Measurements from ENCODE around the gene EFNA1. TPM values are rescaled to one million over a fixed set of nuclear protein-coding genes. Genes with fewer than 3 reads are reported as not detected.

The EFNA1 gene
- total and polyA plus RNA-seq, 2 experiments from 2014 or later: 78.7 to 172 TPM

GRCh38 chr1:155108296-155108695, 19.4 kb upstream of the EFNA1 start:
- Histone ChIP-seq H3K9me2 (replicated peaks; ENCODE audit: insufficient read depth) (no peaks in the 10 kb centered on the region), H3K4me1 (ENCODE audit: insufficient read depth) (peaks cover 26% of the 10 kb centered on the region), H3K79me2 (no peaks in the 10 kb centered on the region), H3K9me3 (ENCODE audit: low read depth) (no peaks in the 10 kb centered on the region), H3K4me3 (no peak overlapping the region), H3K27ac (peak overlapping the region; percentile 91), H3K4me2 (no peak overlapping the region), H4K20me1 (ENCODE audit: insufficient read depth, poor library complexity, severe bottlenecking) (no peaks in the 10 kb centered on the region), H3K36me3 (replicated peaks; ENCODE audit: insufficient read depth, low read depth) (no peaks in the 10 kb centered on the region), H3K27me3 (no peaks in the 10 kb centered on the region), H2AFZ (no peak overlapping the region)
- no peak for DNase-seq (ENCODE audit: low spot score)
- WGBS (ENCODE audit: low lambda C conversion rate, missing lambda C conversion rate): 86% methylated on average over 5 of the region's 5 CpGs
- TF ChIP-seq EZH2phosphoT487 (IDR thresholded peaks at IDR 0.05; ENCODE audit: low read depth, severe bottlenecking, unreplicated experiment): no peak
- no peak for TF ChIP-seq EZH2 (IDR thresholded peaks at IDR 0.05; ENCODE audit: borderline replicate concordance)
- TF ChIP-seq CTCF (IDR thresholded peaks at IDR 0.05; ENCODE audit: poor library complexity): no peak

GRCh38 chr1:155110381-155110780, 17.3 kb upstream of the EFNA1 start:
- H3K4me2 ChIP-seq: no peak overlapping the region
- peak overlapping the region; percentile 16 for H3K27ac ChIP-seq
- no peaks in the 10 kb centered on the region for H3K27me3 ChIP-seq
- no peaks in the 10 kb centered on the region for H3K9me3 ChIP-seq (ENCODE audit: low read depth)
- H3K4me1 ChIP-seq (ENCODE audit: insufficient read depth): peaks cover 26% of the 10 kb centered on the region
- H3K4me3 ChIP-seq: no peak overlapping the region
- no peaks in the 10 kb centered on the region for H4K20me1 ChIP-seq (ENCODE audit: insufficient read depth, poor library complexity, severe bottlenecking)
- H3K79me2 ChIP-seq: no peaks in the 10 kb centered on the region
- no peak overlapping the region for H2AFZ ChIP-seq
- TF ChIP-seq EZH2phosphoT487 (IDR thresholded peaks at IDR 0.05; ENCODE audit: low read depth, severe bottlenecking, unreplicated experiment): no peak
- TF ChIP-seq CTCF (IDR thresholded peaks at IDR 0.05; ENCODE audit: poor library complexity): no peak
- no peak for TF ChIP-seq EZH2 (IDR thresholded peaks at IDR 0.05; ENCODE audit: borderline replicate concordance)
- WGBS (ENCODE audit: low lambda C conversion rate, missing lambda C conversion rate): 73% methylated on average over 8 of the region's 8 CpGs
- H3K36me3 ChIP-seq (replicated peaks; ENCODE audit: insufficient read depth, low read depth): no peaks in the 10 kb centered on the region
- H3K9me2 ChIP-seq (replicated peaks; ENCODE audit: insufficient read depth): no peaks in the 10 kb centered on the region
- DNase-seq (ENCODE audit: low spot score): no peak

GRCh38 chr1:155110826-155111225, 16.9 kb upstream of the EFNA1 start:
- no peaks in the 10 kb centered on the region for H3K36me3 ChIP-seq (replicated peaks; ENCODE audit: insufficient read depth, low read depth)
- peak overlapping the region; percentile 20 for H3K4me2 ChIP-seq
- peak overlapping the region; percentile 16 for H3K27ac ChIP-seq
- no peaks in the 10 kb centered on the region for H3K27me3 ChIP-seq
- TF ChIP-seq EZH2phosphoT487 (IDR thresholded peaks at IDR 0.05; ENCODE audit: low read depth, severe bottlenecking, unreplicated experiment) (no peak), EZH2 (IDR thresholded peaks at IDR 0.05; ENCODE audit: borderline replicate concordance) (no peak), CTCF (IDR thresholded peaks at IDR 0.05; ENCODE audit: poor library complexity) (no peak)
- H3K4me3 ChIP-seq: no peak overlapping the region
- WGBS (ENCODE audit: low lambda C conversion rate, missing lambda C conversion rate): 55% methylated on average over 8 of the region's 8 CpGs
- no peaks in the 10 kb centered on the region for H3K9me3 ChIP-seq (ENCODE audit: low read depth)
- H3K4me1 ChIP-seq (ENCODE audit: insufficient read depth): peaks cover 26% of the 10 kb centered on the region
- H4K20me1 ChIP-seq (ENCODE audit: insufficient read depth, poor library complexity, severe bottlenecking): no peaks in the 10 kb centered on the region
- no peak overlapping the region for H2AFZ ChIP-seq
- no peaks in the 10 kb centered on the region for H3K9me2 ChIP-seq (replicated peaks; ENCODE audit: insufficient read depth)
- no peaks in the 10 kb centered on the region for H3K79me2 ChIP-seq
- no peak for DNase-seq (ENCODE audit: low spot score)
